Measurements from ENCODE around the gene OR51B2. TPM values are rescaled to one million over a fixed set of nuclear protein-coding genes. Genes with fewer than 3 reads are reported as not detected.

OR51B2 gene
- total and polyA plus RNA-seq, 9 donors: 0.27 to 1.7 (median 0.38) TPM; not detected in 4

DNA sequence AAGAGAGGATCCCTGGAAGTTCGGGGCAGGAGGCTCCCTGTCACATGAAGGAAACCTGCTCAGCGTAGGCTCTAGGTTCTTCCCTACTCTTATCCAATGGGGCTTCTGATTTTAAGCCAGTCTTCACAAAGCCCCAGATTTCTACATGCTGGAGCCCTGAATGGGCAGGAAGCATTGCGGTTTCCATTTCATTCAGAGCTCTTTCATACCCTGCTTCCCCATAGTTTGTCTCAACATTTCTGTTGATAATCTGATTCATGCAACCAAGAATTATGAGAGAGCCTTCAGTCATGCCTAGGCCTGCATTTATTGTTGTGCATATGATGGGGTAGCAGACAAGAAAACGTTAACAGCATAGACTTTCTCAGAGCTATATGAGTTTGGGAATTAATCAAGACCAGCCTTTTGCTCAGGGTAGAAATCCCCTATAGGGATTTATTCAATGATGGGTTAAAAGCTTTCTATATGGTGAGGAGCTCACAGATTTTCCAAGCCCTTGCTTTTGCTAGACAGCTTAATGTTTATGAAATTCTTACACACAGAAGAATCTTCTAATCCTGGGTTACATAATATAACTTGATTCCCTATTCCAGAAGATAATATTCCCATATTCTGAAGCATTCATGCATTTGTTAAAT is 38.3 kb downstream of the OR51B2 start:
- H3K27ac ChIP-seq: no peak overlapping the region
- no peak for DNase-seq
- no peaks in the 10 kb centered on the region for H3K9me3 ChIP-seq
- TF ChIP-seq POLR2A (IDR thresholded peaks at IDR 0.05): no peak
- no peaks in the 10 kb centered on the region for H3K36me3 ChIP-seq
- H3K27me3 ChIP-seq: no peaks in the 10 kb centered on the region
- intact Hi-C loops (cut with DNase I): no loop called here
- no peaks in the 10 kb centered on the region for H3K4me1 ChIP-seq (ENCODE audit: insufficient read depth)
- H3K4me3 ChIP-seq: no peak overlapping the region
- WGBS, 3 donors: 89 to 92% (median 89%) methylated on average over 4 of the region's 4 CpGs

DNA sequence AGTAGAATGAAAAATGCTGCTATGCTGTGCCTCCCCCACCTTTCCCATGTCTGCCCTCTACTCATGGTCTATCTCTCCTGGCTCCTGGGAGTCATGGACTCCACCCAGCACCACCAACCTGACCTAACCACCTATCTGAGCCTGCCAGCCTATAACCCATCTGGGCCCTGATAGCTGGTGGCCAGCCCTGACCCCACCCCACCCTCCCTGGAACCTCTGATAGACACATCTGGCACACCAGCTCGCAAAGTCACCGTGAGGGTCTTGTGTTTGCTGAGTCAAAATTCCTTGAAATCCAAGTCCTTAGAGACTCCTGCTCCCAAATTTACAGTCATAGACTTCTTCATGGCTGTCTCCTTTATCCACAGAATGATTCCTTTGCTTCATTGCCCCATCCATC is 39.5 kb downstream of the OR51B2 start:
- TF ChIP-seq EP300 (IDR thresholded peaks at IDR 0.05): no peak
- TF ChIP-seq POLR2A (IDR thresholded peaks at IDR 0.05): no peak
- TF ChIP-seq, protein P1, sequence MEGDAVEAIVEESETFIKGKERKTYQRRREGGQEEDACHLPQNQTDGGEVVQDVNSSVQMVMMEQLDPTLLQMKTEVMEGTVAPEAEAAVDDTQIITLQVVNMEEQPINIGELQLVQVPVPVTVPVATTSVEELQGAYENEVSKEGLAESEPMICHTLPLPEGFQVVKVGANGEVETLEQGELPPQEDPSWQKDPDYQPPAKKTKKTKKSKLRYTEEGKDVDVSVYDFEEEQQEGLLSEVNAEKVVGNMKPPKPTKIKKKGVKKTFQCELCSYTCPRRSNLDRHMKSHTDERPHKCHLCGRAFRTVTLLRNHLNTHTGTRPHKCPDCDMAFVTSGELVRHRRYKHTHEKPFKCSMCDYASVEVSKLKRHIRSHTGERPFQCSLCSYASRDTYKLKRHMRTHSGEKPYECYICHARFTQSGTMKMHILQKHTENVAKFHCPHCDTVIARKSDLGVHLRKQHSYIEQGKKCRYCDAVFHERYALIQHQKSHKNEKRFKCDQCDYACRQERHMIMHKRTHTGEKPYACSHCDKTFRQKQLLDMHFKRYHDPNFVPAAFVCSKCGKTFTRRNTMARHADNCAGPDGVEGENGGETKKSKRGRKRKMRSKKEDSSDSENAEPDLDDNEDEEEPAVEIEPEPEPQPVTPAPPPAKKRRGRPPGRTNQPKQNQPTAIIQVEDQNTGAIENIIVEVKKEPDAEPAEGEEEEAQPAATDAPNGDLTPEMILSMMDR (IDR thresholded peaks at IDR 0.05): no peak
- no peak for DNase-seq
- Histone ChIP-seq H3K36me3 (no peaks in the 10 kb centered on the region), H3K27me3 (no peaks in the 10 kb centered on the region), H3K27ac (no peak overlapping the region), H3K4me3 (no peak overlapping the region), H3K9me3 (no peaks in the 10 kb centered on the region), H3K4me1 (ENCODE audit: insufficient read depth) (peaks cover 2% of the 10 kb centered on the region)
- 90 to 97% (median 92%) methylated on average over 2 of the region's 2 CpGs for WGBS, 3 donors
- intact Hi-C loops (cut with DNase I): no loop called here

DNA sequence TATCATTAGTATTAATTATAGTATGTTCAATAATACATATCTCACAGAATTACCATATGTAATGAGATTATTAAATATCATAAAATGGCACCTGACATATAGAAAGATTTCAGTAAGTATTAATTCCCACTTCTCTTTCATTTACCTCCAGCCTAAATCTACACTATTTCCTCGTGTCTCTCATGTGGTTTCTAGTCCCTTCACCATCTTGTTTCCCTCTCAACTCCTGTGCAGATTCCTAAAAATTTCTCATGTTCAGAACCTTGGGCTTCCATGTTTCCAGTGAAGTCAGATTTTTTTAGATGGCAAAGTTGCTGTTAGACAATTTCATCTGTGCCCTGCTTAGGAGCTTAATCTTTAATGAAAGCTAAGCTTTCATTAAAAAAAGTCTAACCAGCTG is 40.2 kb downstream of the OR51B2 start:
- Histone ChIP-seq H3K36me3 (no peaks in the 10 kb centered on the region), H3K4me3 (no peak overlapping the region), H3K9me3 (no peaks in the 10 kb centered on the region), H3K4me1 (ENCODE audit: insufficient read depth) (peaks cover 2% of the 10 kb centered on the region), H3K27ac (no peak overlapping the region), H3K27me3 (no peaks in the 10 kb centered on the region)
- TF ChIP-seq, protein P1 (IDR thresholded peaks at IDR 0.05): no peak
- TF ChIP-seq EP300 (IDR thresholded peaks at IDR 0.05) (no peak), POLR2A (IDR thresholded peaks at IDR 0.05) (no peak)
- WGBS, 3 donors: 67 to 86% (median 82%) methylated on average over 1 of the region's 1 CpG
- intact Hi-C loops (cut with DNase I): no loop called here
- no peak for DNase-seq

DNA sequence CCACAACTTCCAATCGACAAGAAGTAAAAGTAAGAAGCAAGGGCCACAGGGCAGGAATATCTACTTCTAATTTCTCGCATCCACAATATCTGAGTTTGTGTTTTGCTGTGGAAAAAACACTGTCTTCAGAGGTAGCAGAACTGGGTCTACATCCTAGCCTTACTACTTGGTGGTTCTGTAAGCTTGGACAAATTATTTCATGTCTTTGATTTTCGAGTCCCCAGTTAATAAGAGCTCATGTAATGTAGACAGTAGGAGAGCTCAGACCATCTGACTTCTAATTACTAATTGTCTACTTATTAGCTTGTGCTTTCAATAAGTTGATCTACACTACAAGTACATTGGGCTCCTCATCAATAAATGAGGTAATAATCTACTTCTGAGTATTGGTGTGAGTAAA is 41.0 kb downstream of the OR51B2 start:
- Histone ChIP-seq H3K4me3 (no peak overlapping the region), H3K27me3 (no peaks in the 10 kb centered on the region), H3K27ac (no peak overlapping the region), H3K36me3 (no peaks in the 10 kb centered on the region), H3K9me3 (no peaks in the 10 kb centered on the region), H3K4me1 (ENCODE audit: insufficient read depth) (peaks cover 2% of the 10 kb centered on the region)
- WGBS, 3 donors: 92 to 93% (median 92%) methylated on average over 3 of the region's 3 CpGs
- DNase-seq: no peak
- TF ChIP-seq, protein P1 (IDR thresholded peaks at IDR 0.05): no peak
- TF ChIP-seq EP300 (IDR thresholded peaks at IDR 0.05) (no peak), POLR2A (IDR thresholded peaks at IDR 0.05) (no peak)
- intact Hi-C loops (cut with DNase I): no loop called here

DNA sequence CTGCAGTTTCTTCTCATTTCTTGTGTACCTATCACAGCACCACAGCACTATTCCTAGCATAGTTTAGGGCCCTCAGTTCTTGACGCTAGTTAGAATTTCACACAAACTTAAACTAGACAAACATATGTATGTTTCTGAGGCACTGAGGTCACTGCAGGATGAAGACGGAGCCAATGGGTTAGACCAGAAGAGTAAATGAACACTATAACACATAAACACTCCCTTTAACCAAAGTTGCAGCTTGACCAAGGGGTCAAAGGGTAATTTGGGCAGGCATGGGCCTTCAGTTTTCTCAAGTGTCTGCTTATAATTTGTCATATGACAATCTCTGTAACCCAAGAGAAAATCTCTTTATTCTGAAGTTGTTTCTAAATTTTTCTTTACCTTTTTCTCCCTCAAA is 41.5 kb downstream of the OR51B2 start:
- intact Hi-C loops (cut with DNase I): no loop called here

More for the DNA sequence above, 41.5 kb downstream of the OR51B2 start:
- Histone ChIP-seq H3K9me3 (no peaks in the 10 kb centered on the region), H3K4me3 (no peak overlapping the region), H3K27me3 (no peaks in the 10 kb centered on the region), H3K4me1 (ENCODE audit: insufficient read depth) (peaks cover 2% of the 10 kb centered on the region), H3K36me3 (no peaks in the 10 kb centered on the region), H3K27ac (no peak overlapping the region)
- 93 to 100% (median 95%) methylated on average over 2 of the region's 2 CpGs for WGBS, 3 donors
- no peak for DNase-seq
- TF ChIP-seq EP300 (IDR thresholded peaks at IDR 0.05) (no peak), POLR2A (IDR thresholded peaks at IDR 0.05) (no peak)
- TF ChIP-seq, protein P1 (IDR thresholded peaks at IDR 0.05): no peak

Measured in ovary (tissue), 9 donors.